NOMO-1 treated with dmso at 0.1 percent for 144 hours (cell line): ENCODE results near the gene PCDHA1.
"Not testable (repeated sequence)": the region's sequence is repeated elsewhere in the genome, so short reads cannot be mapped to it uniquely, and the experiment has no call there.

ENCODE experiments used
- DNase-seq: peaks from one replicate; lab custom pipeline; 2025; ENCODE audit not compliant: unreplicated experiment; lab: John Stamatoyannopoulos, UW

Gene PCDHA1

DNA sequence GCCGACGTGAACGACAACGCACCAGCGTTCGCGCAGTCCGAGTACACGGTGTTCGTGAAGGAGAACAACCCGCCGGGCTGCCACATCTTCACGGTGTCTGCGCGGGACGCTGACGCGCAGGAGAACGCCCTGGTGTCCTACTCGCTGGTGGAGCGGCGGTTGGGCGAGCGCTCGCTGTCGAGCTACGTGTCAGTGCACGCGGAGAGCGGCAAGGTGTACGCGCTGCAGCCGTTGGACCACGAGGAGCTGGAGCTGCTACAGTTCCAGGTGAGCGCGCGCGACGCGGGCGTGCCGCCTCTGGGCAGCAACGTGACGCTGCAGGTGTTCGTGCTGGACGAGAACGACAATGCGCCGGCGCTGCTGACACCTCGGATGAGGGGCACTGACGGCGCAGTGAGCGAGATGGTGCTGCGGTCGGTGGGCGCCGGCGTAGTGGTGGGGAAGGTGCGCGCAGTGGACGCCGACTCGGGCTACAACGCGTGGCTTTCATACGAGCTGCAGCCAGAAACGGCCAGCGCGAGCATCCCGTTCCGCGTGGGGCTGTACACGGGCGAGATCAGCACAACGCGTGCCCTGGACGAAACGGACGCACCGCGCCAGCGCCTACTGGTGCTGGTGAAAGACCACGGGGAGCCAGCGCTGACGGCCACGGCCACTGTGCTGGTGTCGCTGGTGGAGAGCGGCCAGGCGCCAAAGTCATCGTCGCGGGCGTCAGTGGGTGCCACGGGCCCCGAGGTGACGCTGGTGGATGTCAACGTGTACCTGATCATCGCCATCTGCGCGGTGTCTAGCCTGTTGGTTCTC, 64.1 kb downstream of the PCDHA1 start:
- DNase-seq, result not testable (repeated sequence)

DNA sequence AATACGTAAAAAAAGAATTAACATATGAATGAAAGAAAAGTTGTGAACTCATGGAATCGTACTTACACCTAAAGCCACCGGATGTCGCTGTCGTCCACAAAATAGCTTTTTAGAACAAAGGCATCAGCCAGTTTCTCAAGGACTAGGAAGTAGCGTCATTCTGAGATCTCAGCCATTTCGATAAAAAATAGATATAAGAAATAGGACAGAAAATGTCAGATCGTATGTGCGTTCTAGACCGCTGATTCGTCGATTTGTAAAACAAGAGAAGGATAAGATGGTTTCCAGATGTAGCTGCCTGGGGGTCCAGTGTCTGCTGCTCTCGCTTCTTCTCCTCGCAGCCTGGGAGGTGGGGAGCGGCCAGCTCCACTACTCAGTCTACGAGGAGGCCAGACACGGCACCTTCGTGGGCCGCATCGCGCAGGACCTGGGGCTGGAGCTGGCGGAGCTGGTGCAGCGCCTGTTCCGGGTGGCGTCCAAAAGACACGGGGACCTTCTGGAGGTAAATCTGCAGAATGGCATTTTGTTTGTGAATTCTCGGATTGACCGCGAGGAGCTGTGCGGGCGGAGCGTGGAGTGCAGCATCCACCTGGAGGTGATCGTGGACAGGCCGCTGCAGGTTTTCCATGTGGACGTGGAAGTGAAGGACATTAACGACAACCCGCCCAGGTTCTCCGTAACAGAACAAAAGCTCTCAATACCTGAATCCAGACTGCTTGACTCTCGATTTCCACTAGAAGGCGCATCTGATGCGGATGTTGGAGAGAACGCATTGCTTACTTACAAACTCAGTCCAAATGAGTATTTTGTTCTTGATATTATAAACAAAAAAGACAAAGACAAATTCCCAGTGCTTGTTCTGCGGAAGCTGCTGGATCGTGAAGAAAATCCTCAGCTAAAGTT, 70.1 kb downstream of the PCDHA1 start, which contains the start of gene PCDHA10:
Gene PCDHA10, plus strand, starts transcription at position 126 of the 903 bp plus-strand sequence. Its CDS starts 152 bp downstream, at position 278.
- no peak for DNase-seq

DNA sequence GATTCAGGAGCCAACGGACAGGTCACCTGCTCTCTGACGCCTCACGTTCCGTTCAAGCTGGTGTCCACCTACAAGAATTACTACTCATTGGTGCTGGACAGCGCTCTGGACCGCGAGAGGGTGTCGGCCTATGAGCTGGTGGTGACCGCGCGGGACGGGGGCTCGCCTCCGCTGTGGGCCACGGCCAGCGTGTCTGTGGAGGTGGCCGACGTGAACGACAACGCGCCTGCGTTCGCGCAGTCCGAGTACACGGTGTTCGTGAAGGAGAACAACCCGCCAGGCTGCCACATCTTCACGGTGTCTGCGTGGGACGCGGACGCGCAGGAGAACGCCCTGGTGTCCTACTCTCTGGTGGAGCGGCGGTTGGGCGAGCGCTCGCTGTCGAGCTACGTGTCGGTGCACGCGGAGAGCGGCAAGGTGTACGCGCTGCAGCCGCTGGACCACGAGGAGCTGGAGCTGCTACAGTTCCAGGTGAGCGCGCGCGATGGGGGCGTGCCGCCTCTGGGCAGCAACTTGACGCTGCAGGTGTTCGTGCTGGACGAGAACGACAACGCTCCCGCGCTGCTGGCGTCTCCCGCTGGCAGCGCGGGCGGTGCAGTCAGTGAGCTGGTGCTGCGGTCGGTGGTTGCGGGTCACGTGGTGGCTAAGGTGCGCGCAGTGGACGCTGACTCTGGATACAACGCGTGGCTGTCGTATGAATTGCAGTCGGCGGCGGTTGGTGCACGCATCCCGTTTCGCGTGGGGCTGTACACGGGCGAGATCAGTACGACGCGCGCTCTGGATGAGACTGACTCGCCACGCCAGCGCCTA, 71.4 kb downstream of the PCDHA1 start:
- DNase-seq, result no peak

DNA sequence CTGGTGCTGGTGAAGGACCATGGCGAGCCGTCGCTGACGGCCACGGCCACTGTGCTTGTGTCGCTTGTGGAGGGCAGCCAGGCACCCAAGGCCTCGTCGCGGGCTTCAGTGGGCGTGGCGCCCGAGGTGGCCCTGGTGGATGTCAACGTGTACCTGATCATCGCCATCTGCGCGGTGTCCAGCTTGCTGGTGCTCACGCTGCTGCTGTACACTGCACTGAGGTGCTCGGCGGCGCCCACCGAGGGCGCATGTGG, 72.0 kb downstream of the PCDHA1 start:
- no peak for DNase-seq

DNA sequence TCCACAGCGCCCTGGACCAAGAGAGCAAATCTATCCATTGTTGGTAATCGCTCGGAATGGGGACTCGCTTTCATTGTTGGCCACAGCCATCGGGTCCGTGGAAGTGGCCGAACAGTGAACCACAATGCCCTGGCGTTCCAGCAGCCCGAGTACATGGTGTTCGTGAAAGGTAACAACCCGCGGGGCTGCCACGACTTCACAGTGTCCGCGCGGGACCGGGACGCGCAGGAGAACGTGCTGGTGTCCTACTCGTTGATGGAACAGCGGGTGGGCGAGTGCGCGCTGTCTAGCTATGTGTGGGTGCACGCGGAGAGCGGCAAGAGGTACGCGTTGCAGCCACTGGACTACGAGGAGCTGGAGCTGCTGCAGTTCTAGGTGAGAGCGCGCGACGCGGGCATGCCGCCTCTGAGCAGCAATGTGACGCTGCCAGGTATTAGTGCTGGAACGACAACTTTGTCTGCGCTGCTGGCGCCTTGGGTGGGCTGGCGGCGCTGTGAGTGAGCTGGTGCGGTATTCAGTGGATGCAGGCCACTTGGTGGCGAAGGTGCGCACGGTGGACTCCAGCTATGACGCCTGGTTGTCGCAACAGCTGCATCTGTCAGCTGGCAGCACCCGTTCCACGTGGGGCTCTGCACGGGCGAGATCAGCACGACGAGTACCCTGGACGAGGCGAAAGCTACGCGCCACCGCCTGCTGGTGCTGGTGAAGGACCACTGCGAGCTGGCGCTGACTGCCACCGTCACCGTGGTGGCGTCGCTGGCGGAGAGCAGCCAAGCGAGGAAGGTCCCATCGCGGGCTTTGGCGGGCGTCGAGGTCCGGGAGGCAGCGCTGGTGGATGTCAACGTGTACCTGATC, 76.7 kb downstream of the PCDHA1 start:
- DNase-seq, result no peak

DNA sequence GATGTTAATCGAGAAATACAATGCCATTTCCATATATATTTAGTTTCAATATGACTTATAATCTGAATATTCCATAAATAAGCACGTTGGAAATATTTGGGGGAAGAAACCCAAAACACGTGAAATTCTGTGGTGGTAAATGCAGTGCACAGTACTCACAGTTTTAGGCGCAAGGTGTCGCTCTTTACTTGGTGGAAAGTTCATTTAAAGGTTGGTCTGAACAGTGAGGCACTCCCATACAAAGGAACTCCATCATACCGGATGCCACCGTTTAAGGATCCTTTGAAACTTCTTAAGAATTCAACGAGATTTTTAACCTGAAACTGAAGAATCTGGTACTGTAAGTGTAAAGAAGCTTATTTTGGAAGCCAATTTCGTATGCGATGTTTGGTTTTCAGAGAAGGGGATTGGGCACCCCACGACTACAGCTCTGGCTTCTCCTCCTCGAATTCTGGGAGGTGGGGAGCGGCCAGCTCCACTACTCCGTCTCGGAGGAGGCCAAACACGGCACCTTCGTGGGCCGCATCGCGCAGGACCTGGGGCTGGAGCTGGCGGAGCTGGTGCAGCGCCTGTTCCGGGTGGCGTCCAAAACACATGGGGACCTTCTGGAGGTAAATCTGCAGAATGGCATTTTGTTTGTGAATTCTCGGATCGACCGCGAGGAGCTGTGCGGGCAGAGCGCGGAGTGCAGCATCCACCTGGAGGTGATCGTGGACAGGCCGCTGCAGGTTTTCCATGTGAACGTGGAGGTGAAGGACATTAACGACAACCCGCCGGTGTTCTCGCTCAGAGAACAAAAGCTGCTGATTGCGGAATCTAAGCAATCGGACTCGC, 83.0 kb downstream of the PCDHA1 start, which contains the start of gene PCDHA11:
Gene PCDHA11, plus strand, starts transcription at position 237 of the 834 bp plus-strand sequence. Its CDS starts 147 bp downstream, at position 384.
- DNase-seq, result no peak

DNA sequence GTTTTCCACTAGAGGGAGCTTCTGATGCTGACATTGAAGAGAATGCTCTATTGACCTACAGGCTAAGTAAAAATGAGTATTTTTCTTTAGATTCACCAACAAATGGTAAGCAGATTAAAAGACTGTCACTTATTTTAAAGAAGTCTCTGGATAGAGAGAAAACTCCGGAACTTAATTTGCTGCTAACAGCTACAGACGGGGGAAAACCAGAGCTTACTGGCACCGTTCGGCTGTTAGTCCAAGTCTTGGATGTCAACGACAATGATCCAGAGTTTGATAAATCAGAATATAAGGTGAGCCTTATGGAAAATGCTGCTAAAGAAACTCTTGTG, 83.6 kb downstream of the PCDHA1 start:
- DNase-seq, result no peak

DNA sequence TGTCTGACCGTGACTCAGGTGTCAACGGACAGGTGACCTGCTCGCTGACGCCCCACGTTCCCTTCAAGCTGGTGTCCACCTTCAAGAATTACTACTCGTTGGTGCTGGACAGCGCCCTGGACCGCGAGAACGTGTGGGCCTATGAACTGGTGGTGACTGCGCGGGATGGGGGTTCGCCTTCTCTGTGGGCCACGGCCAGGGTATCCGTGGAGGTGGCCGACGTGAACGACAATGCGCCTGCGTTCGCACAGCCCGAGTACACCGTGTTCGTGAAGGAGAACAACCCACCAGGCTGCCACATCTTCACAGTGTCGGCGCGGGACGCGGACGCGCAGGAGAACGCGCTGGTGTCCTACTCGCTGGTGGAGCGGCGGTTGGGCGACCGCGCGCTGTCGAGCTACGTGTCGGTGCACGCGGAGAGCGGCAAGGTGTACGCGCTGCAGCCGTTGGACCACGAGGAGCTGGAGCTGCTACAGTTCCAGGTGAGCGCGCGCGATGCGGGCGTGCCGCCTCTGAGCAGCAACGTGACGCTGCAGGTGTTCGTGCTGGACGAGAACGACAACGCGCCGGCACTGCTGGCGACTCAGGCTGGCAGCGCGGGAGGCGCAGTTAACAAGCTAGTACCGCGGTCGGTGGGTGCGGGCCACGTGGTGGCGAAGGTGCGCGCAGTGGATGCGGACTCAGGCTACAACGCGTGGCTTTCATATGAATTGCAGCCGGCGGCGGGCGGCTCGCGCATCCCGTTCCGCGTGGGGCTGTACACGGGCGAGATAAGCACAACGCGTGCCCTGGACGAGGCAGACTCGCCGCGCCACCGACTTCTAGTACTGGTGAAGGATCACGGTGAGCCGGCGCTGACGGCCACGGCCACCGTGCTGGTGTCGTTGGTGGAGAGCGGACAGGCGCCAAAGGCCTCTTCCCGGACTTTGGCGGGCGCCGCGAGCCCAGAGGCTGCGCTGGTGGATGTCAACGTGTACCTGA, 84.6 kb downstream of the PCDHA1 start:
- DNase-seq, result no peak

DNA sequence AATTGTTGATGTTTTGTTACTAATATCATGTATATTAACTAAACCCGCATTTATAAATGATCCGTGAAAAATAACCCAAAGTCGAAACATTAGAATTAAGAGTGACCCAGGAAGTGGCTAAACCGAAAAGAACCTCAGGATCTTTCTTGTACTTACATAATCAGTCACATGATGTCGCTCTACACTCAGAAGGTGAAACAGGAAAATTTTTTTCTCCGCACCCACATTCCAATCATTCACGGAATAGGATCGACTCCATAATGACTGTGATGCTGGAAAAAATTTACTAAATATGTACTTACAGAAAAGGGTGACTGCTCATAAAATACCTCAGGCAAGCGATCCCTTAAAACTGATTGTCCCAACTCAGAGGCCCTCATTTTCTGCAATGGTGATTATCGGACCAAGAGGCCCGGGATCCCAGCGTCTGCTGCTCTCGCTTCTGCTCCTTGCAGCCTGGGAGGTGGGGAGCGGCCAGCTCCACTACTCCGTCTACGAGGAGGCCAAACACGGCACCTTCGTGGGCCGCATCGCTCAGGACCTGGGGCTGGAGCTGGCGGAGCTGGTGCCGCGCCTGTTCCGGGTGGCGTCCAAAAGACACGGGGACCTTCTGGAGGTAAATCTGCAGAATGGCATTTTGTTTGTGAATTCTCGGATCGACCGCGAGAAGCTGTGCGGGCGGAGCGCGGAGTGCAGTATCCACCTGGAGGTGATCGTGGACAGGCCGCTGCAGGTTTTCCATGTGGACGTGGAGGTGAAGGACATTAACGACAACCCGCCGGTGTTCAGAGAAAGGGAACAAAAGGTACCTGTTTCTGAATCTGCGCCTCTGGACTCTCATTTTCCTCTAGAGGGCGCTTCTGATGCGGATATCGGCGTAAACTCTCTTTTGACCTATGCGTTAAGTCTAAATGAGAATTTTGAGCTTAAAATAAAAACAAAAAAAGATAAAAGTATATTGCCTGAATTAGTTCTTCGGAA, 89.4 kb downstream of the PCDHA1 start, which contains the start of gene PCDHA12:
Gene PCDHA12, plus strand, starts transcription at position 224 of the 981 bp plus-strand sequence. Its CDS starts 165 bp downstream, at position 389.
- no peak for DNase-seq

DNA sequence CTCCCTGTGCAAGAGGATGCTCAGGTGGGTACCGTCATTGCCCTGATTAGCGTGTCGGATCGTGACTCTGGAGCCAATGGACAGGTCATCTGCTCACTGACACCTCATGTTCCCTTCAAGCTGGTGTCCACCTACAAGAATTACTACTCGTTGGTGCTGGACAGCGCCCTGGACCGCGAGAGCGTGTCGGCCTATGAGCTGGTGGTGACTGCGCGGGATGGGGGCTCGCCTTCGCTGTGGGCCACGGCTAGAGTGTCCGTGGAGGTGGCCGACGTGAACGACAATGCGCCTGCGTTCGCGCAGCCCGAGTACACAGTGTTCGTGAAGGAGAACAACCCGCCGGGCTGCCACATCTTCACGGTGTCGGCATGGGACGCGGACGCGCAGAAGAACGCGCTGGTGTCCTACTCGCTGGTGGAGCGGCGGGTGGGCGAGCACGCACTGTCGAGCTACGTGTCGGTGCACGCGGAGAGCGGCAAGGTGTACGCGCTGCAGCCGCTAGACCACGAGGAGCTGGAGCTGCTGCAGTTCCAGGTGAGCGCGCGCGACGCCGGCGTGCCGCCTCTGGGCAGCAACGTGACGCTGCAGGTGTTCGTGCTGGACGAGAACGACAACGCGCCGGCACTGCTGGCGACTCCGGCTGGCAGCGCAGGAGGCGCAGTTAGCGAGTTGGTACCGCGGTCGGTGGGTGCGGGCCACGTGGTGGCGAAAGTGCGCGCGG, 90.8 kb downstream of the PCDHA1 start:
- DNase-seq, result not testable (repeated sequence)

DNA sequence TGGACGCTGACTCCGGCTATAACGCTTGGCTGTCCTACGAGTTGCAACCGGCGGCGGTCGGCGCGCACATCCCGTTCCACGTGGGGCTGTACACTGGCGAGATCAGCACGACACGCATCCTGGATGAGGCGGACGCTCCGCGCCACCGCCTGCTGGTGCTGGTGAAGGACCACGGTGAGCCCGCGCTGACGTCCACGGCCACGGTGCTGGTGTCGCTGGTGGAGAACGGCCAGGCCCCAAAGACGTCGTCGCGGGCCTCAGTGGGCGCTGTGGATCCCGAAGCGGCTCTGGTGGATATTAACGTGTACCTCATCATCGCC, 91.3 kb downstream of the PCDHA1 start:
- DNase-seq, result no peak

DNA sequence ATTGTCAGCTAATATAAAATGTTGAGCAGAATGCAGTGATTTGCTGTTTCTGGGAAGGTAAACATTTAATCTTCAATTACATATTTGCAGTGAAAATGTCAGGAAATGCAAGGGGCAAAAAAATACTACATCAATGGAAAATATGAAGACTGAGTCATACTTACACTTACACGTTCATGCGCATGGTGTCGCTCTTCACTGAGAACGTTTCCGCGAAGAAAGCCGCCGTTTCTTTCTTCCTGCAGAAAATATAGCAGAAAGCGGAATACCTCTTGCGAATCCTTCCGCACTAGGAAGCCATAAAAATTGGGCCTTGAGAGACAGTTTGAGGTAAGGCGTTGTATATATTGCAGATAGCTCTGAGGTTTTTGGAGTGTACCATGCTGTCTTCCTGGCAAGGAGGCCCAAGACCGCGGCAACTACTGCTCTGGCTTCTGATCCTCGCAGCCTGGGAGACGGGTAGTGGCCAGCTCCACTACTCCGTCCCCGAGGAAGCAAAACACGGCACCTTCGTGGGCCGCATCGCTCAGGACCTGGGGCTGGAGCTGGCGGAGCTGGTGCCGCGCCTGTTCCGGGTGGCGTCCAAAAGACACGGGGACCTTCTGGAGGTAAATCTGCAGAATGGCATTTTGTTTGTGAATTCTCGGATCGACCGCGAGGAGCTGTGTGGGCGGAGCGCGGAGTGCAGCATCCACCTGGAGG, 96.1 kb downstream of the PCDHA1 start, which contains the start of gene PCDHA13:
Gene PCDHA13, plus strand, starts transcription at position 236 of the 702 bp plus-strand sequence. Its CDS starts 145 bp downstream, at position 381.
- no peak for DNase-seq

DNA sequence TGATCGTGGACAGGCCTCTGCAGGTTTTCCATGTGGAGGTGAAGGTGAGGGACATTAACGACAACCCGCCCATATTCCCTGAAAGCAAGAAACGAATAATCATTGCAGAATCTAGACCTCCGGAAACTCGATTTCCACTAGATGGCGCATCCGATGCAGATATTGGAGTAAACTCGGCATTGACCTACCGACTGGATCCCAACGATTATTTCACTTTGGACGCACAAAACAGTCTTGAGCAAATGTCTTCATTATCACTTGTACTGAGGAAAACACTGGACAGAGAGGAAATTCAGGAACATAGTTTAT, 96.6 kb downstream of the PCDHA1 start:
- no peak for DNase-seq

DNA sequence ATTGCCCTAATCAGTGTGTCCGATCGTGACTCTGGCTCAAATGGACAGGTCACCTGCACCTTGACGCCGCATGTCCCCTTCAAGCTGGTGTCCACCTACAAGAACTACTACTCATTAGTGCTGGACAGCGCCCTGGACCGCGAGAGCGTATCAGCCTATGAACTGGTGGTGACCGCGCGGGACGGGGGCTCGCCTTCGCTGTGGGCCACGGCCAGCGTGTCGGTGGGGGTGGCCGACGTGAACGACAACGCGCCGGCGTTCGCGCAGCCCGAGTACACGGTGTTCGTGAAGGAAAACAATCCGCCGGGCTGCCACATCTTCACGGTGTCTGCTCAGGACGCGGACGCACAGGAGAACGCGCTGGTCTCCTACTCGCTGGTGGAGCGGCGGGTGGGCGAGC, 97.4 kb downstream of the PCDHA1 start:
- no peak for DNase-seq

DNA sequence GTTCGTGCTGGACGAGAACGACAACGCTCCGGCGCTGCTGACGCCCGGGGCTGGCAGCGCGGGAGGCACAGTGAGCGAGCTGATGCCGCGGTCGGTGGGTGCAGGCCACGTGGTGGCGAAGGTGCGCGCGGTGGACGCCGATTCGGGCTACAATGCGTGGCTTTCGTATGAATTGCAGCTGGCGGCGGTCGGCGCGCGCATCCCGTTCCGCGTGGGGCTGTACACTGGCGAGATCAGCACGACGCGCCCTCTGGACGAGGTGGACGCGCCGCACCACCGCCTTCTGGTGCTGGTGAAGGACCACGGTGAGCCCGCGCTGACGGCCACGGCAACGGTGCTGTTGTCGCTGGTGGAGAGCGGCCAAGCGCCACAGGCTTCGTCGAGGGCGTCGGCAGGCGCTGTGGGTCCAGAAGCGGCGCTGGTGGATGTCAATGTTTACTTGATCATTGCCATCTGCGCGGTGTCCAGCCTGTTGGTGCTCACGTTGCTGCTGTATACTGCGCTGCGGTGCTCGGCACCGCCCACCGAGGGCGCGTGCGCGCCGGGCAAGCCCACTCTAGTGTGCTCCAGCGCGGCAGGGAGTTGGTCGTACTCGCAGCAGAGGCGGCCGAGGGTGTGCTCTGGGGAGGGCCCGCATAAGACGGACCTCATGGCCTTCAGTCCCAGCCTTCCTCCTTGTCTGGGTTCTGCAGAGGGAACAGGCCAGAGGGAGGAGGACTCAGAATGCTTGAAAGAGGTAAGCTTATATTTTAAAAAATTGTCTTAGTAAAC, 98.2 kb downstream of the PCDHA1 start:
- no peak for DNase-seq
